AG09309 (cell line): Measurements from ENCODE around the gene RALGPS1.

ENCODE experiments used
- DNase-seq: peaks from one replicate; pipeline ENCODE4 v3.0.0-alpha.2; 2010; ENCODE audit warnings: low read depth
- H3K4me3 ChIP-seq: 2 replicates; pipeline ENCODE4 v1.5.1; 2011; ENCODE audit warnings: mild to moderate bottlenecking, low read depth, low read length, moderate library complexity; ENCODE audit not compliant: control insufficient read depth
- TF ChIP-seq, protein P1 (sequence below): IDR thresholded peaks from 2 replicates; pipeline ENCODE4 v1.5.1; 2011; ENCODE audit warnings: mild to moderate bottlenecking, low read depth, low read length, inconsistent platforms; ENCODE audit not compliant: insufficient read depth, control insufficient read depth; ENCODE audit errors: missing control alignments

RALGPS1 gene

DNA sequence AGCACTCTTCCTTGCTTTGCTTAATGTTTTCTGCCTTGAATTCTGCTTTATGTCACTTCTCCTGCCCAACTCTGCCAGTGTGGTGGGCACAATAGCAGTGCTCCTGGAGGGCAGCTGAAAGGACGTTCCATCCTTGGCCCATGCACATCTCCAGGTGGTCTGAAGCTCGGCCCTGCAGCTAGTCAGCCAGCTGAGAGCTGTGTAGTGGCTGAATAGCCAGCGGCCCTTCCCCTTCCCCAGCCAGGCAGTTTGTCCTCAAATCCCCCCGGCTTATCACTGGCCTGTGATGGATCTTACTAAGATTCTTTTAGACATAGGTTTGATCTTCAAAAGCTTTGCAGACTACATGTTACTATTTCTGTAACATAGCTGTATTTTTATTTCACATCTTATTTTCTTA is 250.5 kb downstream of the RALGPS1 start:
- TF ChIP-seq, protein P1, sequence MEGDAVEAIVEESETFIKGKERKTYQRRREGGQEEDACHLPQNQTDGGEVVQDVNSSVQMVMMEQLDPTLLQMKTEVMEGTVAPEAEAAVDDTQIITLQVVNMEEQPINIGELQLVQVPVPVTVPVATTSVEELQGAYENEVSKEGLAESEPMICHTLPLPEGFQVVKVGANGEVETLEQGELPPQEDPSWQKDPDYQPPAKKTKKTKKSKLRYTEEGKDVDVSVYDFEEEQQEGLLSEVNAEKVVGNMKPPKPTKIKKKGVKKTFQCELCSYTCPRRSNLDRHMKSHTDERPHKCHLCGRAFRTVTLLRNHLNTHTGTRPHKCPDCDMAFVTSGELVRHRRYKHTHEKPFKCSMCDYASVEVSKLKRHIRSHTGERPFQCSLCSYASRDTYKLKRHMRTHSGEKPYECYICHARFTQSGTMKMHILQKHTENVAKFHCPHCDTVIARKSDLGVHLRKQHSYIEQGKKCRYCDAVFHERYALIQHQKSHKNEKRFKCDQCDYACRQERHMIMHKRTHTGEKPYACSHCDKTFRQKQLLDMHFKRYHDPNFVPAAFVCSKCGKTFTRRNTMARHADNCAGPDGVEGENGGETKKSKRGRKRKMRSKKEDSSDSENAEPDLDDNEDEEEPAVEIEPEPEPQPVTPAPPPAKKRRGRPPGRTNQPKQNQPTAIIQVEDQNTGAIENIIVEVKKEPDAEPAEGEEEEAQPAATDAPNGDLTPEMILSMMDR = no peak
- H3K4me3 ChIP-seq = no peak overlapping the region
- no peak for DNase-seq

- no peak overlapping the region for H3K4me3 ChIP-seq
- DNase-seq = no peak
- TF ChIP-seq, protein P1 = no peak
Measured at GRCh38 chr9:127166111-127166510, 251.5 kb downstream of the RALGPS1 start.

DNA sequence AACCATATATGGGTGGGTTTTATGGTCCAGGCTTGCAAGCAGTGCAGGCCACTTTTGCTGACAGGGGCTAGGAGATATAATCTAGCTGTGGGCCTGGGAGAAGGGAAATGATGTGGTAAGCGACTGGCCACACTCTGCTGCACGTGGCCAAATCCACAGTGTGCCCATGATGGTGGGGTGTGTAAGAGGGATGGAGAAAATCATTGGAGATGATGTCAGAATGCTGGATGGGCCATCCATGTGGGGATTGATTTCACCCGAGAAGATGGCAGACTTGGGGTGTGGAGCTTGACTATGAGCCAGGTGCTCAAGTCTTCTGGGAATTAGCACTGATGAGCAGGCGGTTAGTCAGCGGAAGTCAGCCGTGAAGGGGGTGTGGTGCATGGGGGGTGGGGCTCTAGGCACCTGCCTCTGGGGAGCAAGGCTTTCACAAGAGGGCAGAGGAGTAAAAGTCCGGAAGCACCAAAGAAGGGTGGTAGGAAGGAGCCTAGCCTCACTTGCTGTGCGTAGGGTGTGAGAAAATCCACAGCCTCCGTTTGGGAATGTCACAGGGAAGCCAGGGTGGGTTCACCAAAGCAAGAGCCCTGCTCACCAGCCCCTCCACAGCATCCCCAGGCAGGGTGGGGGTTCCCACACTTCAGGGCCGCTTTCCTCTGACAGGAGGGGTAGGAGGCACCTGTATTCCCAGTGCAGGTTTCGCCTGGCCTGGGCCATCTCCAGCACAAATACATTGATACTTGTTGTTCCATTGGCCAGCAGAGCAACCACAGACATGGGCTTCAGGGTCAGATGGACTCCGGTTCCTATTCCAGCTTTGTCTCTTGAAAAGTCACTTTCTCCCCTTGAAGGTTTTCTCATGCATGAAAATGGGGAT is 252.3 kb downstream of the RALGPS1 start:
- no peak overlapping the region for H3K4me3 ChIP-seq
- TF ChIP-seq, protein P1 = no peak
- no peak for DNase-seq

DNA sequence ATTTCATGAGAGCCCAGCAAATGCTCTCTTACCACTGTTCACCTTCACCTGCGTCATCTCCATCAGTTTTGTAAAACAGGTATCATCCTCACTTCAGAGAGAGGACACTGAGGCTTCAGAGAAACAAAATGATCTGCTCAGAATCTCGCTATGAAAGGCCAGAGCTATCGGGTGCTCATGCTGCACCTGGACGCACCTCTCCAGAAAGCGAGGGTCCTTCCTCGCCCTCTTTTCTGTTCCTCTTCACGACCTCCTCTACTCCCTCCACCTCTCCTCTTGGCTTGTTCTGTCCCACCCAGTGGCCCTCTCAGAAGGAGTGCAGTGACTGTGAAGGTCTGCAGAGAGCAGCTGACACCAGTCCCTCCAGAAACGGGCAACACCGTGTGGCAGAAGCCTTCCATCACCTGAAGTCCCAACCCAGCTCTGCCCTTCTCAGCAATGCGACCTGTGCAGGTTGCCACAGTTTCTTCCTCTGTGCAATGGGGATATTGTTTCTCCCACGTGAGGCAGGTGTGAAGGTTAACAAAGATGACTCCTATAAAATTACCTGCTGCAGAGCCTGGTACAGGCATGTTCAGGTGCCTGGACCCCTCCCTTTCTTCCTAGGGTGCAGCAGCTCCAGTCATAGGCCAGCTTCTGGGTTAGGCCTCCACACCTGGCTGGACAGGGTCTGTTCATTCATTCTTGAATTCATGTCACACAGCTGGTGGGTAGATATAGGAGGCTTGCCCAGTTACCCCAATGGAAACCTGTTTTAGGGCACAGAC is 253.2 kb downstream of the RALGPS1 start:
- TF ChIP-seq, protein P1 = no peak
- H3K4me3 ChIP-seq = no peak overlapping the region
- DNase-seq = no peak

- no peak for DNase-seq
Measured at GRCh38 chr9:127168756-127169574, 254.4 kb downstream of the RALGPS1 start.

DNA sequence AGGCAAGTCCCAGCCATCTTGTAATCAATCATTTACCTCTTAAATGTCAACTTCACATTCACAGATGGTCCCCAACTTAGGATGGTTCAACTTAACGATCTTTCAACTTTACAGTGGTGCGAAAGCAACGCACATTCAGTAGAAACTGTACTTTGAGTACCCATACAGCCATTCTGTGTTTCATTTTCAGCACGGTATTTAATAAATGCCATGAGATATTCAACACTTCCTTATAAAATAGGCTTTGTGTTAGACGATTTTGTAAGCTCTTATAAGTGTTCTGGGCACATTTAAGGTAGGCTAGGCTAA is 254.9 kb downstream of the RALGPS1 start:
- no peak for DNase-seq
- H3K4me3 ChIP-seq = no peak overlapping the region
- TF ChIP-seq, protein P1 = no peak

More at GRCh38 chr9:127168756-127169574, 254.4 kb downstream of the RALGPS1 start:
- H3K4me3 ChIP-seq = no peak overlapping the region
- TF ChIP-seq, protein P1 = no peak
